ENCODE results near the gene FBXW8.

The FBXW8 gene

DNA sequence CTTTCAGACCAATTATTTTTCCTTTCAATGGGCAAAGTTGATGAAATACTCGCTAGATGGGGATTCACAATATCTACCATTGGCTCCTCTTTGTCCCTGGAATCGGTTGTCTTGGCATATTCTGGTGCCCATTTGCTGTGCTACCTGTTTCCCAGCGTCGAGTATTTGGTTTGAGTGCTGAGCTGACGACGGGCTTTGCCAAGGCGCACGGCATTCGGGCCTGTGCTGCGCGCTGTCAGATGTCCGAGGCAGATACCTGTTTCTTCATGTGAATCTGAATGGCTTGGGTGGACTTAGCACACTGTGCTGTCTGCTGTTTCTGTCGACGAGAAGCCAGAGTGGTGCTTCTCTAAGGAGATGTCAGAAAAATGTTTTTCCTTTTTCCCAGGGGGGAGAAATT, 107.5 kb downstream of the FBXW8 start:
- no peak for DNase-seq (ENCODE audit: extremely low read depth in 1 of 2, low read depth in 1 of 2)

GRCh38 chr12:117018685-117019084, 107.9 kb downstream of the FBXW8 start:
- DNase-seq (ENCODE audit: extremely low read depth in 1 of 2, low read depth in 1 of 2): no peak

DNA sequence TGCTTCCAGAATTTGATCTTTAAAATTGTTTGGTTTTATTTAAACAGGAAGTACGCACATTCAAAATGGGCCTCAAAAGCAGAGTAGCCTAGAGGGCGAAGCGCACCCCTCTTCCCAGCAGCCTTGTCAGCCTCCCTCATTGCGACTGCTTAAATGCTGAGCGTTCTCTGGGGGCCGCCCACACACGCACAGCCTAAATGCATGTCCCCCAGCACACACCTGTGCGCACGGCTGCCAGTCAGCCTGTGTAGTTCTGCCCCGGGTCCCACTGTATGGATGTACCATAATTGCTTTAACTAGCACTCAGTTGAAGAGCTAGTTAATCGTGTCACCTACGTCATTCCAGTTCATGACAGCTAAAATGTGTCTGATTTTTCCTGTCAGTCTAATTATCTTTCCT, 109.1 kb downstream of the FBXW8 start:
- no peak for DNase-seq (ENCODE audit: extremely low read depth in 1 of 2, low read depth in 1 of 2)

- no peak for DNase-seq (ENCODE audit: extremely low read depth in 1 of 2, low read depth in 1 of 2)
Measured at GRCh38 chr12:117020536-117021220, 109.9 kb downstream of the FBXW8 start.

DNA sequence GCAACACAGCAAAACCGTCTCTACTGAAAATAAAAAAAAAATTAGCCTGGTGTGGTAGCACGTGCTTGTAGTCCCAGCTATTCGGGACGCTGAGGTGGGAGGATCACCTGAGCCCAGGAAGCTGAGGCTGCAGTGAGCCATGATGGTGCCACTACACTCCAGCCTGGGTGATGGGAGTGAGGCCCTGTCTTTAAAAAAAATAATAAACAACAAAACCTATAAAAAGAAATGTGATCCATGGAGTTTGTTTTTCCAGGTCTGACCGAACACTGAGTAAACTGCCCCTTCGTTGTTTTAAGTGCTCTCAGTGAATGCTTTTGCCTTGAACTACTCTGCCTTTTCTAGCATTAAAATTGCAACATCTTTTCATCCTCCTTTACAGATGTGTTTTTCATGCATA, 111.7 kb downstream of the FBXW8 start:
- no peak for DNase-seq (ENCODE audit: extremely low read depth in 1 of 2, low read depth in 1 of 2)

GRCh38 chr12:117023998-117024960, 113.5 kb downstream of the FBXW8 start:
- DNase-seq (ENCODE audit: extremely low read depth in 1 of 2, low read depth in 1 of 2): no peak

- DNase-seq (ENCODE audit: extremely low read depth in 1 of 2, low read depth in 1 of 2): no peak
Measured at GRCh38 chr12:117024961-117025480, 114.3 kb downstream of the FBXW8 start.

DNA sequence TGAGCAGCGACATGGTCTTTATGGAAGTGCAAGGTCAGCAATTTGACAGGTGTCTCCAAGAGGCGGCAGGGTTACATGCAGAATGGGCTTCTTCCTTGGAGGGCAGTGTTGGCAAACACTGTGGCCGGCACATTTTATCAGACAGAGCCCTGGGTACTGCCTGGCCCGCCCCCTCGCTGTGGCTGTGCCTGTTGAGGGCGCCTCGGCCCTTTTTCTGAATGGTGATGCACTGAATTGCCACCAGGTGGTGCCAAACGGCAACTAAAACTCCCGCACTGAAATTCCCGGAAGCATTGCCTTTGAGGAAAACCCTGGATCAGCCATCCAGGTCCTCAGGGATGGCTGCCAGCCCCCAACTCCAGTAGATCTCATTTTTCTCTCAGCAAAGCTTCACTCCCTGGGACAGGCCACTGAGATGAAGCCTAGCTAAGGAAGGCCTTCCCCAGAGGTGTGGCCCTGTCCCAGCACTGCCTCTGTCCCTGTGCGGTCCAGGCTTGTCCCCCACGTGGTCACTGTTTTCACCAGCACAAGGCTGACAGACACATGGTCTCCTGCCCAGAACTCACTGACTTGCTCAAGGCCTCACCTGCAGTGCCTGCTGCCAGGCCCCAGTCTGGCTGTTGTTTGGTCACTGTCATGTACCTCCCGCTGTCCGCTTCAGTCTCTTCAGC, 114.9 kb downstream of the FBXW8 start:
- DNase-seq (ENCODE audit: extremely low read depth in 1 of 2, low read depth in 1 of 2): peak; percentile 4 to 17

DNA sequence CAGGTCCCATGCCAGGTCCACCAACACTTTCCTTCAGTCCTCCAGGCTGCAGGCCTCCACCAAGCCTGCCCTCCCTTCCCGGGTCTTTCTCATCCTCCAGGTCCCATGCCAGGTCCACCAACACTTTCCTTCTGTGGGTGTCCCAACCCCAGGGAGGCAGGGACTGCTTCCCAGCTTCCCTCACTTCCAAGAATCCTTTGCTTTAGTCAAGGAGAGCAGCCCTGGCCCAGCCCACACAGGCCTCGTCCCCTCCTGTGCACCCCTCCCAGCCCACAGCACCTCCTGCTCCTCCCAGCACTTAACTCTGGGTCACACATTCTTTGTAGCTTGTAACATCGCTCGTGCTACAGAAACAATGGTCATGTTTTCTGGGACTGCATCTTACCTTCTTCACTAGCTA, 115.6 kb downstream of the FBXW8 start:
- DNase-seq (ENCODE audit: extremely low read depth in 1 of 2, low read depth in 1 of 2): no peak

- no peak for DNase-seq (ENCODE audit: extremely low read depth in 1 of 2, low read depth in 1 of 2)
Measured at GRCh38 chr12:117026921-117027250, 116.1 kb downstream of the FBXW8 start.

- no peak for DNase-seq (ENCODE audit: extremely low read depth in 1 of 2, low read depth in 1 of 2)
Measured at GRCh38 chr12:117027251-117028086, 116.7 kb downstream of the FBXW8 start.

DNA sequence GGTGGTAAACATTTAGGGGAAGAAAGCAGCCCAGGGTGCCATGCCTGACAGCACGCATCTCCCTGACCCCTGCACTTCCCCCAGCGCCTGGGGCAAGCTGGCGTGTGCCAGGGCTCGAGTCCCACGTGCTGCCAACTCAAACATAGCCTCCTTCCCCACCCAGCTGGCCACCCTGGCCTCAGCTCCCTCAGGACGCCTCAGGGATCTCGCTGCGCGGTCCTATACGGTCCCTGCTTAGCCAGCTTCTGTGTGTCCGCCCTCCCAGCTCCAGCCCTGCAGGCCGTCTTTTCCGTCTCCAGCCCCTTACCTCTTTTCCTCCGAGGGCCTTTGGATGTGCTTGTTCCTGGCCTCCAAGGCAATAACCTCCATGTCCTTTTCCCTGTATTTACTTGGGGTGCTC, 117.5 kb downstream of the FBXW8 start:
- no peak for DNase-seq (ENCODE audit: extremely low read depth in 1 of 2, low read depth in 1 of 2)

GRCh38 chr12:117030187-117030900, 119.6 kb downstream of the FBXW8 start:
- no peak for DNase-seq (ENCODE audit: extremely low read depth in 1 of 2, low read depth in 1 of 2)

DNA sequence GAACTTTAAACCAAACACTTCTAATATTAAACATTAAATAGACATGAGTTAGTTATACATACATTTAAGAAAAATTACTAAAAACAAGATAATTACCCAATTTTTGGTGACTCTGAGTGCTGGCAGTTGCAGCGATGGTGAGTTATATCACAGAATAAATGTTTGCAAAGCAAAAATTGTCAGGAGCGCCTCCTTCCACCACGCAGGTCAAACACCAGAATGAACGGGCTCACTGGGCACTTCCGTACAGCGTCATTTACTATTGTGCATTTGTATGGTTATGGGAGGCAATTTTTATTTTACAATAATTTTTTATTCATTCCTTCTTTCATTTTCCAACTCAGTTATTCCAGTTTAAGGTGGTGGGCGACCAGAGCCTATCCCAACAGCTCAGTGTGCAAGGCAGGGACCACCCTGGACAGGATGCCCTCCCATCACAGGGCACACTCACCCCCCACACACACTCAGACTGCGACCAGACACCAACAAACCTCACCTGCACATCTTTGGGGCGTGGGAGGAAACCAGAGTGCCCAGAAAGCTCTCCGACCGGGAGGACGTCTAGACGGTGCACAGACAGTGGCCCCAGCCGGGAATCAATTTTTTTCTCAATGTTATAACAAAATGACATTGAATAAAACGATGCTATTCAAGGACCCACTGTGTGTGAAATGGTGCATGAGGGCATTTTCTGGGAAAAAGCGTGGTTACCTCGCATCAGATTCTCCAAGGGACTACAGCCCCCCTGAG, 121.3 kb downstream of the FBXW8 start:
- DNase-seq (ENCODE audit: extremely low read depth in 1 of 2, low read depth in 1 of 2): no peak

- no peak for DNase-seq (ENCODE audit: extremely low read depth in 1 of 2, low read depth in 1 of 2)
Measured at GRCh38 chr12:117032593-117033381, 122.0 kb downstream of the FBXW8 start.

DNA sequence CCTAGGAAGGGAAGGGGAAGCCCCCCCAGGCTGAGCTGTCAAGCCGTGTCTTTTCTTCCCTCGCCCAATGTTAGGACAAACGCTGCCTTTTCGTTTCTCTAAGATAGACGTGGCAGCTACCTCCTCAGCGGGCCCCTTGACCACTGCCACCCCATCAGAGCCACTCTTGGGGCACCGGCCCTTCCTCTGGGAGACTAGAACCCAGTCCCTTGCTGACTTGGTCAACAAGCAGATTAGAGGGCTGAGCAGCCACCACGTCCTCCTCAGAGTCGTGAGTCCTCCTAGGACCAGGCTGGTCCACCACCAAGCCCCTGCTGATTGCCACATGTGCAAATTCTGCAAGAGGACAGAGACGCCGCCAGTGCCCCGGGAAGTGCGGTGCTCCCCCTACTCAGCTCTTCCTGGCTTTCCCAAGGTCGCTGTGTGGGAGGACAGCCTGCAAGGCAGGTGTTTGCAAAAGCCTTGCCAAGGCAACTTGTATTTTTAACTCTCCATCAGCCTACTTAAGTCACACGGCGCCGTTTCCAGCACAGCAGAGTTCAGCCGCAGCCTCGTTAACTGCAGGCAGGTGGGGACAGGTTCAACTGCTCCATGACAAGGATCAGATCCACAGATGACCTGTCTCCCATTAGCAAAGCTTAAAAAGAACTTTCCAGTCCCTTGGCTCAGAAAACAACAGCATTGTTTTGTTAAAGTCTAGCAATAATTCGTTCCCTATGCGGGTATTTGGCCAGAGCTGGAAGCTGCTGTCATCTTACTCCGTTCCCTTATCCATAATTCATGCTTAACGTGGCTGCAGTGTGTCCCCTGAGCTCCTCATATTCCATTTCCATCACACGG, 122.9 kb downstream of the FBXW8 start:
- DNase-seq (ENCODE audit: extremely low read depth in 1 of 2, low read depth in 1 of 2): no peak

DNA sequence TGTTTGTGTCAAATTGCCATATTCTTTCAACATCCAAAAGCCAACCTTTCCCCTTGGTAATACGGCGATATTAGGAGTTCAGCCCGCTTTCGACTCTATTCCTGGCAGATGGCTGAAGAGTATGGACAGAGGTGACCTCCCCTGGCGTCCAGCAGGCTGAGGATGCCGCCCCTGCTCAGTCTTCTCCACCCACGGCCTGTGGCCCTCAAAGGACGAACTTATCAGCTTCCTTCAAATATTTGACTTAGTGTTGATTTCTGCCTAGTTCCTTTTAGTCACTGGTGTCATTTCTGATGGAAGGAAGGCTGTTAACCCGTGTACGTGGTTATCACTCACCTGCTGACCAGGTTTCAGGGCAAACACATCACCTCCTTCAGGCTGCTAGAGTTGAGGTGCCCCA, 123.5 kb downstream of the FBXW8 start:
- DNase-seq (ENCODE audit: extremely low read depth in 1 of 2, low read depth in 1 of 2): no peak

All from activated CD8-positive, alpha-beta memory T cell treated with anti-CD3 and anti-CD28 coated beads for 1 hour (primary cell).